ENCODE results near the gene ATF5. TPM values are rescaled to one million over a fixed set of nuclear protein-coding genes. Genes with fewer than 3 reads are reported as not detected.

The ATF5 gene
- total RNA-seq, 1 donor from 2014 or later = 14.1 TPM

- TF ChIP-seq, protein P1, sequence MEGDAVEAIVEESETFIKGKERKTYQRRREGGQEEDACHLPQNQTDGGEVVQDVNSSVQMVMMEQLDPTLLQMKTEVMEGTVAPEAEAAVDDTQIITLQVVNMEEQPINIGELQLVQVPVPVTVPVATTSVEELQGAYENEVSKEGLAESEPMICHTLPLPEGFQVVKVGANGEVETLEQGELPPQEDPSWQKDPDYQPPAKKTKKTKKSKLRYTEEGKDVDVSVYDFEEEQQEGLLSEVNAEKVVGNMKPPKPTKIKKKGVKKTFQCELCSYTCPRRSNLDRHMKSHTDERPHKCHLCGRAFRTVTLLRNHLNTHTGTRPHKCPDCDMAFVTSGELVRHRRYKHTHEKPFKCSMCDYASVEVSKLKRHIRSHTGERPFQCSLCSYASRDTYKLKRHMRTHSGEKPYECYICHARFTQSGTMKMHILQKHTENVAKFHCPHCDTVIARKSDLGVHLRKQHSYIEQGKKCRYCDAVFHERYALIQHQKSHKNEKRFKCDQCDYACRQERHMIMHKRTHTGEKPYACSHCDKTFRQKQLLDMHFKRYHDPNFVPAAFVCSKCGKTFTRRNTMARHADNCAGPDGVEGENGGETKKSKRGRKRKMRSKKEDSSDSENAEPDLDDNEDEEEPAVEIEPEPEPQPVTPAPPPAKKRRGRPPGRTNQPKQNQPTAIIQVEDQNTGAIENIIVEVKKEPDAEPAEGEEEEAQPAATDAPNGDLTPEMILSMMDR (IDR thresholded peaks at IDR 0.05) = no peak
- Histone ChIP-seq H3K9me3 (no peaks in the 10 kb centered on the region), H3K4me3 (no peak overlapping the region), H3K4me1 (peaks cover 6% of the 10 kb centered on the region), H3K27ac (no peak overlapping the region), H3K27me3 (no peaks in the 10 kb centered on the region), H3K36me3 (no peaks in the 10 kb centered on the region)
- intact Hi-C loops (cut with DNase I) = no loop called here
- ATAC-seq (no peak), DNase-seq (no peak)
These were observed 3.7 kb downstream of the ATF5 start for GRCh38 chr19:49932731-49933131.

DNA sequence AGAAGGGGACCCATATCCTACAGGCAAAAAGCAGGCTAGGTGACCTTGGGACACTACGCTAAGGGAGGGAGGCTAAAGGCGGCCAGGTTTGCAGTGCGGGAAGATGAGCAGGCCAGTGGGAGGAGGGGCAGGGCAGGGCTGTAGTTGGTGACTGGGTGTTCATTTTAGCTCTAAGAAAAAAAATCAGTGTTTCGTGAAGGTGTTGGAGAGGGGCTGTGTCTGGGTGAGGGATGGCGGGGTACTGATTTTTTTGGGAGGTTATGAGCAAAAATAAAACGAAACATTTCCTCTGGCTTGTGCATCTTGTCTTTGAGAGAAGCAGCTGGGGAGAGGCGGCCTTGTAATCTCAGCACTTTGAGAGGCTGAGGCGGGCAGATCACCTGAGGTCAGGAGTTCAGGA lies 4.6 kb downstream of the ATF5 start:
- Histone ChIP-seq H3K27me3 (no peaks in the 10 kb centered on the region), H3K27ac (no peak overlapping the region), H3K4me3 (no peak overlapping the region), H3K36me3 (no peaks in the 10 kb centered on the region), H3K4me1 (peaks cover 5% of the 10 kb centered on the region), H3K9me3 (no peaks in the 10 kb centered on the region)
- no peak for ATAC-seq
- intact Hi-C loops (cut with DNase I) = no loop called here
- DNase-seq = no peak
- TF ChIP-seq, protein P1 (IDR thresholded peaks at IDR 0.05) = no peak

- Histone ChIP-seq H3K4me3 (no peak overlapping the region), H3K9me3 (no peaks in the 10 kb centered on the region), H3K27ac (no peak overlapping the region), H3K27me3 (no peaks in the 10 kb centered on the region), H3K36me3 (no peaks in the 10 kb centered on the region), H3K4me1 (peaks cover 5% of the 10 kb centered on the region)
- intact Hi-C loops (cut with DNase I) = loop anchor here (5.0 kb wide), 1 partner anchor 46 kb away; no protein-coding TSS in a partner anchor
- TF ChIP-seq, protein P1 (IDR thresholded peaks at IDR 0.05) = no peak
- DNase-seq (no peak), ATAC-seq (no peak)
These were observed 7.5 kb downstream of the ATF5 start for GRCh38 chr19:49936549-49936948.

- no peak overlapping the region for H3K4me3 ChIP-seq
- TF ChIP-seq, protein P1 (IDR thresholded peaks at IDR 0.05) = peak; percentile 95
- intact Hi-C loops (cut with DNase I) = loop anchor here (5.0 kb wide), 1 partner anchor 44 kb away; no protein-coding TSS in a partner anchor
These were observed 8.9 kb downstream of the ATF5 start for GRCh38 chr19:49937750-49938381.

DNA sequence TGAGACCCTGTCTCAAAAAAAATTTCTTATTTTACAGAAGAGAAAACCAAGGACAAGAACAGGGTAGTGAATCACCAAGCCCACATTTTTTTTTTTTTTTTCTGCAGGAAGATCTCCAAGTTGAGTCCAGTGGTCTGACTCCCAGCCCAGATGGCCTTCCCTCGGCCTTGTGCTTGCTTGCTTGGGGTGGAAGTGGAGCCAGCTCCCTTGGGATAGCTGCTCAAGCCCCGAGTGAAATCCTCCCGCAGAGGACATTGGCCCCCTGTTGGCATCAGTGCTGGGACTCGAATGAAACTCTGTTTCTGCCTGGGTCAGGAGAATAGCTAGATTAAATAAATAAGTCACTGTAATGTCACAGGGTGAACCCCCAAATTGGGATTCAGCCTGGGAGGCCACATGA lies 9.7 kb downstream of the ATF5 start:
- Histone ChIP-seq H3K36me3 (no peaks in the 10 kb centered on the region), H3K9me3 (no peaks in the 10 kb centered on the region), H3K4me1 (peaks cover 5% of the 10 kb centered on the region), H3K27ac (no peak overlapping the region), H3K27me3 (no peaks in the 10 kb centered on the region), H3K4me3 (no peak overlapping the region)
- ATAC-seq = no peak
- DNase-seq = no peak
- intact Hi-C loops (cut with DNase I) = loop anchor here (5.0 kb wide), 1 partner anchor 44 kb away; no protein-coding TSS in a partner anchor
- TF ChIP-seq, protein P1 (IDR thresholded peaks at IDR 0.05) = no peak

More at GRCh38 chr19:49937750-49938381, 8.9 kb downstream of the ATF5 start:
- DNase-seq (peak; percentile 90), ATAC-seq (peak; percentile 95)
- Histone ChIP-seq H3K36me3 (no peaks in the 10 kb centered on the region), H3K4me1 (peaks cover 5% of the 10 kb centered on the region), H3K27ac (no peak overlapping the region), H3K27me3 (no peaks in the 10 kb centered on the region), H3K9me3 (no peaks in the 10 kb centered on the region)
